ENCODE measurements around the gene CLEC16A. TPM values are rescaled to one million over a fixed set of nuclear protein-coding genes. Genes with fewer than 3 reads are reported as not detected.

The CLEC16A gene
- total and polyA plus RNA-seq, 9 of the 15 experiments (the other 6 are each of a cell fraction or from before 2014, with no cell fraction given): 1.00 to 22.3 (median 10.0) TPM

DNA sequence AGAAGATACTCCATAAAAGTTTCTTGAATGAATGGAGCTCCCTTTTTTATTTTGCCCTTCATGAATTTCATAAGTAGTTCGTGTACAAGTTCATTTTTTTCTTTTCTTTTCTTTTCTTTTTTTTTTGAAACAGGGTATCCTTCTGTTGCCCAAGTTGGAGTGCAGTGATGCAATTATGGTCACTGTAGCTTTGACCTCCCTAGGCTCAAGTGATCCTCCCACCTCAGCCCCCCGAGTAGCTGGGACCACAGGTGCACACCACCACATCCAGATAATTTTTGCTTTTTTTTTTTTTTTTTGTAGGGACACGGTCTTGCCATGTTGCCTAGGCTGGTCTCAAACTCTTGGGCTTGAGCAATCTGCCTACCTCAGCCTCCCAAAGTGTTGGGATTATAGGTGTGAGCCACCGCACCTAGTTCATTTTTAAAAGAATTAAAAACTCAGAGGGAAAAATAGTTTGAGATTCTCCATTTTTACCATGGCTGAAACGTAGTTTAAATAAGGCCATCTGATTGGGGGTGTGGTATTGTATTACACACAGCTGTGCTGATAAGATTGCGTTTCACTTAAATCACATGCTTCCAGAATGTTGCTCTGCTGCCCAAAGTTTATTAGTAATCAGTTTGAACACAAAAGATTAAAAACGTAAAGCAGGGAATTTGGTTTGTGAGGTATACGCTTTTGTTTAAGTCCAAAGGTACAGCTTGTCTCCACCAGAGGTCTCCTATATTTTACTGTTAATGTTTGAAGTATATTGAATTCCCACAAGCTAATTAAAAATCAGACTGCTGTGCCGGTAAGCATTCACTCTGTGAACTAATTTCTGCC, 157.5 kb downstream of the CLEC16A start (continued):
- TF ChIP-seq, protein P1, sequence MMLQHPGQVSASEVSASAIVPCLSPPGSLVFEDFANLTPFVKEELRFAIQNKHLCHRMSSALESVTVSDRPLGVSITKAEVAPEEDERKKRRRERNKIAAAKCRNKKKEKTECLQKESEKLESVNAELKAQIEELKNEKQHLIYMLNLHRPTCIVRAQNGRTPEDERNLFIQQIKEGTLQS (IDR thresholded peaks at IDR 0.05): peak; percentile 68
- TF ChIP-seq, protein P1 (CRISPR knock-in tag; conservative IDR thresholded peaks at IDR 0.05): no peak
- TF ChIP-seq HCFC1 (IDR thresholded peaks at IDR 0.05; ENCODE audit: low read depth, low read length) (0 out of 2 replicates have a peak, but pooled peaks have one; percentile 25), SMC3 (conservative IDR thresholded peaks at IDR 0.05; ENCODE audit: insufficient read depth, low read depth, low read length) (no peak), SMARCE1 (IDR thresholded peaks at IDR 0.05) (peak; percentile 89), CBX3 (IDR thresholded peaks at IDR 0.05; ENCODE audit: borderline replicate concordance in 1 of 2, low read length in 2 of 2) (no peak; a peak in 1 of 3 replicates), HDAC1 (IDR thresholded peaks at IDR 0.05) (peak; percentile 61 to 94; a peak in 3 of 4 replicates), SMARCA4 (IDR thresholded peaks at IDR 0.05) (peak; percentile 93), ZNF589 (CRISPR knock-in tag; IDR thresholded peaks at IDR 0.05; ENCODE audit: low read depth) (peak; percentile 87), MEF2D (tag; conservative IDR thresholded peaks at IDR 0.05; ENCODE audit: low read depth) (peak; percentile 76)
- TF ChIP-seq, protein P2, sequence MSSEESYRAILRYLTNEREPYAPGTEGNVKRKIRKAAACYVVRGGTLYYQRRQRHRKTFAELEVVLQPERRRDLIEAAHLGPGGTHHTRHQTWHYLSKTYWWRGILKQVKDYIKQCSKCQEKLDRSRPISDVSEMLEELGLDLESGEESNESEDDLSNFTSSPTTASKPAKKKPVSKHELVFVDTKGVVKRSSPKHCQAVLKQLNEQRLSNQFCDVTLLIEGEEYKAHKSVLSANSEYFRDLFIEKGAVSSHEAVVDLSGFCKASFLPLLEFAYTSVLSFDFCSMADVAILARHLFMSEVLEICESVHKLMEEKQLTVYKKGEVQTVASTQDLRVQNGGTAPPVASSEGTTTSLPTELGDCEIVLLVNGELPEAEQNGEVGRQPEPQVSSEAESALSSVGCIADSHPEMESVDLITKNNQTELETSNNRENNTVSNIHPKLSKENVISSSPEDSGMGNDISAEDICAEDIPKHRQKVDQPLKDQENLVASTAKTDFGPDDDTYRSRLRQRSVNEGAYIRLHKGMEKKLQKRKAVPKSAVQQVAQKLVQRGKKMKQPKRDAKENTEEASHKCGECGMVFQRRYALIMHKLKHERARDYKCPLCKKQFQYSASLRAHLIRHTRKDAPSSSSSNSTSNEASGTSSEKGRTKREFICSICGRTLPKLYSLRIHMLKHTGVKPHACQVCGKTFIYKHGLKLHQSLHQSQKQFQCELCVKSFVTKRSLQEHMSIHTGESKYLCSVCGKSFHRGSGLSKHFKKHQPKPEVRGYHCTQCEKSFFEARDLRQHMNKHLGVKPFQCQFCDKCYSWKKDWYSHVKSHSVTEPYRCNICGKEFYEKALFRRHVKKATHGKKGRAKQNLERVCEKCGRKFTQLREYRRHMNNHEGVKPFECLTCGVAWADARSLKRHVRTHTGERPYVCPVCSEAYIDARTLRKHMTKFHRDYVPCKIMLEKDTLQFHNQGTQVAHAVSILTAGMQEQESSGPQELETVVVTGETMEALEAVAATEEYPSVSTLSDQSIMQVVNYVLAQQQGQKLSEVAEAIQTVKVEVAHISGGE (CRISPR knock-in tag; IDR thresholded peaks at IDR 0.05): peak in 1 of 3 experiments; percentile 80; a peak in 2 of 6 replicates
- TF ChIP-seq, protein P3, sequence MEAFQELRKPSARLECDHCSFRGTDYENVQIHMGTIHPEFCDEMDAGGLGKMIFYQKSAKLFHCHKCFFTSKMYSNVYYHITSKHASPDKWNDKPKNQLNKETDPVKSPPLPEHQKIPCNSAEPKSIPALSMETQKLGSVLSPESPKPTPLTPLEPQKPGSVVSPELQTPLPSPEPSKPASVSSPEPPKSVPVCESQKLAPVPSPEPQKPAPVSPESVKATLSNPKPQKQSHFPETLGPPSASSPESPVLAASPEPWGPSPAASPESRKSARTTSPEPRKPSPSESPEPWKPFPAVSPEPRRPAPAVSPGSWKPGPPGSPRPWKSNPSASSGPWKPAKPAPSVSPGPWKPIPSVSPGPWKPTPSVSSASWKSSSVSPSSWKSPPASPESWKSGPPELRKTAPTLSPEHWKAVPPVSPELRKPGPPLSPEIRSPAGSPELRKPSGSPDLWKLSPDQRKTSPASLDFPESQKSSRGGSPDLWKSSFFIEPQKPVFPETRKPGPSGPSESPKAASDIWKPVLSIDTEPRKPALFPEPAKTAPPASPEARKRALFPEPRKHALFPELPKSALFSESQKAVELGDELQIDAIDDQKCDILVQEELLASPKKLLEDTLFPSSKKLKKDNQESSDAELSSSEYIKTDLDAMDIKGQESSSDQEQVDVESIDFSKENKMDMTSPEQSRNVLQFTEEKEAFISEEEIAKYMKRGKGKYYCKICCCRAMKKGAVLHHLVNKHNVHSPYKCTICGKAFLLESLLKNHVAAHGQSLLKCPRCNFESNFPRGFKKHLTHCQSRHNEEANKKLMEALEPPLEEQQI (IDR thresholded peaks at IDR 0.05): 0 out of 2 replicates have a peak, but pooled peaks have one; percentile 47
- TF ChIP-seq, protein P4, sequence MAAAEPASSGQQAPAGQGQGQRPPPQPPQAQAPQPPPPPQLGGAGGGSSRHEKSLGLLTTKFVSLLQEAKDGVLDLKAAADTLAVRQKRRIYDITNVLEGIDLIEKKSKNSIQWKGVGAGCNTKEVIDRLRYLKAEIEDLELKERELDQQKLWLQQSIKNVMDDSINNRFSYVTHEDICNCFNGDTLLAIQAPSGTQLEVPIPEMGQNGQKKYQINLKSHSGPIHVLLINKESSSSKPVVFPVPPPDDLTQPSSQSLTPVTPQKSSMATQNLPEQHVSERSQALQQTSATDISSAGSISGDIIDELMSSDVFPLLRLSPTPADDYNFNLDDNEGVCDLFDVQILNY (CRISPR knock-in tag; IDR thresholded peaks at IDR 0.05): no peak
- TF ChIP-seq, protein P5, sequence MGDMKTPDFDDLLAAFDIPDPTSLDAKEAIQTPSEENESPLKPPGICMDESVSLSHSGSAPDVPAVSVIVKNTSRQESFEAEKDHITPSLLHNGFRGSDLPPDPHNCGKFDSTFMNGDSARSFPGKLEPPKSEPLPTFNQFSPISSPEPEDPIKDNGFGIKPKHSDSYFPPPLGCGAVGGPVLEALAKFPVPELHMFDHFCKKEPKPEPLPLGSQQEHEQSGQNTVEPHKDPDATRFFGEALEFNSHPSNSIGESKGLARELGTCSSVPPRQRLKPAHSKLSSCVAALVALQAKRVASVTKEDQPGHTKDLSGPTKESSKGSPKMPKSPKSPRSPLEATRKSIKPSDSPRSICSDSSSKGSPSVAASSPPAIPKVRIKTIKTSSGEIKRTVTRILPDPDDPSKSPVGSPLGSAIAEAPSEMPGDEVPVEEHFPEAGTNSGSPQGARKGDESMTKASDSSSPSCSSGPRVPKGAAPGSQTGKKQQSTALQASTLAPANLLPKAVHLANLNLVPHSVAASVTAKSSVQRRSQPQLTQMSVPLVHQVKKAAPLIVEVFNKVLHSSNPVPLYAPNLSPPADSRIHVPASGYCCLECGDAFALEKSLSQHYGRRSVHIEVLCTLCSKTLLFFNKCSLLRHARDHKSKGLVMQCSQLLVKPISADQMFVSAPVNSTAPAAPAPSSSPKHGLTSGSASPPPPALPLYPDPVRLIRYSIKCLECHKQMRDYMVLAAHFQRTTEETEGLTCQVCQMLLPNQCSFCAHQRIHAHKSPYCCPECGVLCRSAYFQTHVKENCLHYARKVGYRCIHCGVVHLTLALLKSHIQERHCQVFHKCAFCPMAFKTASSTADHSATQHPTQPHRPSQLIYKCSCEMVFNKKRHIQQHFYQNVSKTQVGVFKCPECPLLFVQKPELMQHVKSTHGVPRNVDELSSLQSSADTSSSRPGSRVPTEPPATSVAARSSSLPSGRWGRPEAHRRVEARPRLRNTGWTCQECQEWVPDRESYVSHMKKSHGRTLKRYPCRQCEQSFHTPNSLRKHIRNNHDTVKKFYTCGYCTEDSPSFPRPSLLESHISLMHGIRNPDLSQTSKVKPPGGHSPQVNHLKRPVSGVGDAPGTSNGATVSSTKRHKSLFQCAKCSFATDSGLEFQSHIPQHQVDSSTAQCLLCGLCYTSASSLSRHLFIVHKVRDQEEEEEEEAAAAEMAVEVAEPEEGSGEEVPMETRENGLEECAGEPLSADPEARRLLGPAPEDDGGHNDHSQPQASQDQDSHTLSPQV (IDR thresholded peaks at IDR 0.05): peak; percentile 72

All from K562 (cell line).